Gastroesophageal sphincter (tissue), 4 donors: ENCODE results near the gene DHX15. TPM values are rescaled to one million over a fixed set of nuclear protein-coding genes. Genes with fewer than 3 reads are reported as not detected.
"Not testable (repeated sequence)": the region's sequence is repeated elsewhere in the genome, so short reads cannot be mapped to it uniquely, and the experiment has no call there.

Experiments
- ATAC-seq: fragments of 150-250 bp; one replicate; pipeline ENCODE4 v1.9.1; 2016; ENCODE audit warnings: mild to moderate bottlenecking, moderate library complexity
- H3K27ac ChIP-seq, 4 donors: fragments of 200-600 bp; sonication (generic) in 3 of 4; 1 replicate in 3 of 4; 2 replicates in 1 of 4; pipeline ENCODE4 v1.5.1; 2016 to 2019
- H3K27me3 ChIP-seq: fragments of 200-600 bp; sonication (generic); one replicate; pipeline ENCODE4 v1.5.1; 2019
- H3K36me3 ChIP-seq, 2 donors: fragments of 200-600 bp; sonication (generic); one replicate each; pipeline ENCODE4 v1.5.1; 2019; ENCODE audit warnings: control low read depth in 1 of 2
- H3K4me1 ChIP-seq, 3 donors: fragments of 200-600 bp; sonication (generic); 1 replicate in 2 of 3; 2 replicates in 1 of 3; pipeline ENCODE4 v1.5.1; 2016 to 2019; ENCODE audit warnings: control low read depth in 2 of 3
- H3K4me3 ChIP-seq, 2 donors: fragments of 200-600 bp; sonication (generic); one replicate each; pipeline ENCODE4 v1.5.1; 2019; ENCODE audit warnings: mild to moderate bottlenecking in 1 of 2, moderate library complexity in 1 of 2
- H3K9me3 ChIP-seq, 3 donors: fragments of 200-600 bp; sonication (generic); one replicate each; pipeline ENCODE4 v1.5.1; 2017 to 2019; ENCODE audit warnings: control low read depth in 2 of 3
- CTCF ChIP-seq, 4 experiments: fragments of 200-600 bp in 2 of 4; fragments of 450-650 bp in 2 of 4; sonication (generic) in 1 of 4; IDR thresholded peaks; one replicate each; pipeline ENCODE4 v1.5.1; 2017 to 2019; ENCODE audit warnings: antibody characterized with exemption in 4 of 4, mild to moderate bottlenecking in 2 of 4, moderate library complexity in 2 of 4
- EP300 ChIP-seq: sonication (generic); formaldehyde crosslinking; IDR thresholded peaks from one replicate; pipeline ENCODE4 v1.6.1; 2017; ENCODE audit warnings: antibody characterized with exemption, mild to moderate bottlenecking
- POLR2A ChIP-seq, 2 donors: fragments of 450-650 bp; IDR thresholded peaks; one replicate each; pipeline ENCODE4 v1.6.1; 2017; ENCODE audit warnings: antibody characterized with exemption in 2 of 2, mild to moderate bottlenecking in 2 of 2, moderate library complexity in 1 of 2
- POLR2AphosphoS5 ChIP-seq: sonication (generic); formaldehyde crosslinking; IDR thresholded peaks from one replicate; pipeline ENCODE4 v1.6.1; 2017; ENCODE audit warnings: antibody characterized with exemption
- WGBS, 2 donors: methylation state at CpG; one replicate each; pipeline ENCODE4 v1.1.5; 2018; ENCODE audit warnings: low coverage in 1 of 2; 5-methylcytosine and 5-hydroxymethylcytosine counted together
- total RNA-seq, 4 donors: library from RNA; depleted of rRNA; stranded (reverse); fragments of >200 nt; gene quantifications; one replicate each; pipeline ENCODE4 v1.1.0, GENCODE V29; 2016

Gene DHX15
- total RNA-seq, 4 donors from 2014 or later = 91.0 to 146 (median 118) TPM

GRCh38 chr4:24507439-24507838 lies 76.9 kb downstream of the DHX15 start:
- peaks cover 0 to 6% (median 0%) of the 10 kb centered on the region in 3 donors for H3K4me1 ChIP-seq
- no peak overlapping the region for H3K27ac ChIP-seq
- 87 to 90% methylated on average over 5 of the region's 7 CpGs for WGBS, 2 donors
- no peak overlapping the region for H3K4me3 ChIP-seq
- no peak for TF ChIP-seq CTCF (IDR thresholded peaks at IDR 0.05)
- no peak for TF ChIP-seq POLR2A (IDR thresholded peaks at IDR 0.05)
- TF ChIP-seq POLR2AphosphoS5 = no peak
- TF ChIP-seq EP300 = no peak
- H3K36me3 ChIP-seq = no peaks in the 10 kb centered on the region
- H3K27me3 ChIP-seq = no peaks in the 10 kb centered on the region
- no peak for ATAC-seq
- H3K9me3 ChIP-seq = no peaks in the 10 kb centered on the region

- 83 to 100% methylated on average over 2 to 3 of the region's 10 CpGs for WGBS, 2 donors
- not testable (repeated sequence) for H3K9me3 ChIP-seq, H3K27ac ChIP-seq, H3K4me1 ChIP-seq, H3K4me3 ChIP-seq, H3K27me3 ChIP-seq, H3K36me3 ChIP-seq, ATAC-seq
Measured at GRCh38 chr4:24503090-24503489, 81.3 kb downstream of the DHX15 start.

- 88 to 95% methylated on average over 7 of the region's 7 CpGs for WGBS, 2 donors
- TF ChIP-seq CTCF (IDR thresholded peaks at IDR 0.05) (no peak), EP300 (no peak), POLR2AphosphoS5 (no peak), POLR2A (IDR thresholded peaks at IDR 0.05) (no peak)
- H3K27me3 ChIP-seq = no peaks in the 10 kb centered on the region
- H3K4me1 ChIP-seq = no peaks in the 10 kb centered on the region
- H3K27ac ChIP-seq = no peak overlapping the region
- H3K9me3 ChIP-seq = peaks cover 0 to 8% (median 0%) of the 10 kb centered on the region in 3 donors
- no peak overlapping the region for H3K4me3 ChIP-seq
- ATAC-seq = no peak
- H3K36me3 ChIP-seq = no peaks in the 10 kb centered on the region
Measured at GRCh38 chr4:24497221-24497620, 87.1 kb downstream of the DHX15 start.

GRCh38 chr4:24496597-24496996 lies 87.8 kb downstream of the DHX15 start:
- no peak for ATAC-seq
- Histone ChIP-seq H3K4me1 (no peaks in the 10 kb centered on the region), H3K27me3 (no peaks in the 10 kb centered on the region), H3K36me3 (no peaks in the 10 kb centered on the region), H3K4me3 (no peak overlapping the region), H3K9me3 (peaks cover 0 to 8% (median 0%) of the 10 kb centered on the region in 3 donors), H3K27ac (no peak overlapping the region)
- WGBS, 2 donors = 91 to 93% methylated on average over 2 to 6 of the region's 6 CpGs
- TF ChIP-seq POLR2AphosphoS5 (no peak), POLR2A (IDR thresholded peaks at IDR 0.05) (no peak), EP300 (no peak), CTCF (IDR thresholded peaks at IDR 0.05) (no peak)

- H3K27me3 ChIP-seq = no peaks in the 10 kb centered on the region
- H3K4me1 ChIP-seq = no peaks in the 10 kb centered on the region
- no peak for ATAC-seq
- 90 to 93% methylated on average over 1 of the region's 1 CpG for WGBS, 2 donors
- no peak overlapping the region for H3K27ac ChIP-seq
- H3K36me3 ChIP-seq = no peaks in the 10 kb centered on the region
- peaks cover 0 to 8% (median 0%) of the 10 kb centered on the region in 3 donors for H3K9me3 ChIP-seq
- no peak overlapping the region for H3K4me3 ChIP-seq
- TF ChIP-seq CTCF (IDR thresholded peaks at IDR 0.05) = no peak
- TF ChIP-seq POLR2A (IDR thresholded peaks at IDR 0.05) = no peak
- no peak for TF ChIP-seq EP300
- no peak for TF ChIP-seq POLR2AphosphoS5
Measured at GRCh38 chr4:24495388-24495787, 89.0 kb downstream of the DHX15 start.
